Dermis microvascular lymphatic vessel endothelial cell (primary cell): ENCODE measurements around the gene RPTOR. TPM values are rescaled to one million over a fixed set of nuclear protein-coding genes. Genes with fewer than 3 reads are reported as not detected.

Experiments used
- DNase-seq, 2 donors: peaks; one replicate each; pipeline versions ENCODE4 v3.0.0 to v3.0.0-alpha.2; 2010; ENCODE audit warnings: low read depth in 2 of 2
- total RNA-seq: library from RNA; depleted of rRNA; stranded (reverse); fragments of >200 nt; gene quantifications from 2 replicates; pipeline ENCODE4 v1.2.1, GENCODE V29; 2014

RPTOR gene
- total RNA-seq, 1 donor from 2014 or later = 10.5 TPM

GRCh38 chr17:80664217-80664790 is 119.7 kb downstream of the RPTOR start:
- no peak for DNase-seq

GRCh38 chr17:80665792-80666191 is 121.2 kb downstream of the RPTOR start:
- no peak for DNase-seq

- no peak for DNase-seq
Measured at GRCh38 chr17:80666867-80667266, 122.2 kb downstream of the RPTOR start.

DNA sequence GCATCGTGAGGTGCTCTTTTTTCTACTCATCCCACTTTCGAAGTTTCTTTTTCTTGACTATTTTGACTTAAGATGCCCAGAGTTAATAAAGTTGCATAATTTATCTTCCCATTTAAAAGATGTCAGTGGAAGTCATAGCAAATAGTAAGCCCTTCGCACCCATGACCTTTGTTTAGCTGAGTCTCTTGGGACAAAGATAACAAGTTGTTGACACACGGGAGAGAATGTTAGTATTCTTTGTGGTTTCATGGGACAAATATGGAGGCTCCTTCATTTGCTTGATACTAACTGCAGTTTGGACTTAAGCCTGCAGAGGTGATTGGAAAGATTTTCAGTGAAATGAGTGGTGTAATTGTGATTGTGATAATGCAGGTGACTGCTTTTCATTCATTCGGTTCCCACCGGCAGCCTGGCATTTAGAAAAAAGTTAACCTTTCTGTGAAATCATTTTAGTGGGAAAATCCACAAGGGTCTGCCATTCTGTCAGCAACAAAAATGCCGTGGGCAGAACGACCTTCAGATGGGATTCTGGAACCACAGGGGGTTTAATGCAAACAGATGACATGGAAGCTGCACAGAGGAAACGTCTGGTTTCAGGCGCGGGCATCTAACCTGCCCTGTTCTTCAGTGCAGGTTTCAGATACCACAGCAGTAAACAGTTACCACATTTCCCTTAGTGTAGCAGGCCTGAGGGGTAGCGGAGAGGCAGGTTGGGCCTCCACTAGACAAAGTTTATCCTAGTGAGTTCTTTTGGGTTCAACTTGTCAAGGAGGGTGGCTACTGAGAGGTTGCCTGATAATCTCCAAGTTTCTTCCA is 123.0 kb downstream of the RPTOR start:
- no peak for DNase-seq

GRCh38 chr17:80668375-80669148 is 123.9 kb downstream of the RPTOR start:
- no peak for DNase-seq

- peak in 1 of 2 donors; percentile 49 for DNase-seq
Measured at GRCh38 chr17:80671039-80671824, 126.6 kb downstream of the RPTOR start.

- peak; percentile 12 to 56 for DNase-seq
Measured at GRCh38 chr17:80671825-80672110, 127.1 kb downstream of the RPTOR start.

DNA sequence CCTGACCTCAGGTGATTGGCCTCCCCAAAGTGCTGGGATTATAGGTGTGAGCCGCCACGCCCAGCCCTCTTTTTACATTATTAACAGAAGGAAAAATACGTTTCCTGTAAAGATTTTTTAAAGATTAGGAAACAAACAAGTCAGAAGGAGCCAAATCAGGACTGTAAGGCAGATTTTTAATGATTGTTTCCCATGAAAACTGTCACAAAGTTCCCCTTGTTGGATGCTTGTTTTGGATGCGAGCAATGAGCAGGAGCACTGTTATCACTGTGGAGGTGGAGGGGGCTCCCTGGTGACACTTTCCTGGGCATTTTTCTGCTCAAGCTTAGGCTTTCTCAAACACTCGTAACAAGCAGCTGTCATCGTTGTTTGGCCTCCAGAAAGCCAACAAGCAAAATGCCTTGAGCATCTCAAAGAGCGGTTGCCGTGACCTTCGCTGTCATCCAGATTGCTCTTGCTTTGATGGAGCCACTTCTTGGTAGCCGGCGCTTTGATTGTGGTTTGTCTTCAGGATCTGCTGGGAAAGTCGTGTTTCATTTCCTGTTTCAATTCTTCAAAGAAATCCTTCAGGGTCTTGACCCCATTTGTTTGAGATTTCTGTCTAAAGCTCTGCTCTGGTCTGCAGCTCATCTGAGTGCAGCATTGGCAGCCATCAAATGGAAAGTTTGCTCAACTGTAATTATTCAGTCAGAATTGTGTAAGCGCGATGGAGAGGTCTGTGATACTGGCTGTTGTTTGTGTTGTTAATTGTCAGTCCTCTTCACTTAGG is 128.7 kb downstream of the RPTOR start:
- DNase-seq = peak in 1 of 2 donors; percentile 41

DNA sequence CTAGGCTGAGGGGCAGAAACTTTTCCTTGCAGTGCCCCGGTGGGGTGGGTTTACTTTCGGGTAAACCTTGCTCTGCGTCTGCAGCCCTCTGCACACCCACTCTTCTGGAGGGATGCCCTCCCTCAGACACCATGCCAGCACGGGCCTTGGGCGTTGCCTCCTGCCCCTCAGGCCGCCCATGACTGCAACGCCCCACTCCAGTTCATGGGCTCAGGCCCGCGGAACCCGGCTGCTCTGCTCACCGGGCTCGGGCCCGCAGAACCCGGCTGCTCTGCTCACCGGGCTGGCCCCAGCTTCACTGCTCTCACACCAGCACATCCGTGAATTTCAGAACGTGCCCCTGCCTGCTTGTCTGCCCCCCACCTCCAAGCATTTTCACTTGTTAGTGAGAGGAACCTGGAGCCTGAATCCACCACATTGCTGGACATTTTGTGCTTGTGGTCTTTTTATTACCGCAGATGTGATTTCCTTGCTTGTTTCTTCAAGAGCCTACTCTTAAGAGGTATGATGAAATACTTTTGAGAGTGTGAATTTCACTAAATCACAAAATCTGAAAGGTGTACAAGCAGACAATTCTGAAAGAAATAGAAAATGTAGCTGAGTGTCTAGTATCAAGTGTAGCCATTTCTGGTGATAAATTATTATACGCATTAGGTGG is 130.9 kb downstream of the RPTOR start:
- no peak for DNase-seq

DNA sequence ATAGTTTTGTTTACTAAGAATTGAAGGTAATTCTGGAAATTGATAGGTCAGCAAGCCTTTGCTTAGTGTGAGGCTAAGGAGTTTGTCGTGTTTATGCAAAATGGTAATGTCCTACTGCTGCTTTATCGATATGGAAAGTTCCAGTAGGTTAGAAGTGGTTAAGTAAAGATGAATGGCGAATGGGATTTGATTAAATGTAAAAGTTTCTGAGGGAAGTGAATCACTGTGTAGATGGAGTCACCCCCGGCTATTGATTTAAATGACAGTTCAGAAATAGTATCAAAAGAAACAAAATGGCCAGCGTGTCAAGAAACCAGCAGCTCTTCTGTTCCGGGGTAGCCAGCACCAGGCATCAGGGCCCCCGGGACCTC is 131.4 kb downstream of the RPTOR start:
- DNase-seq = no peak

DNA sequence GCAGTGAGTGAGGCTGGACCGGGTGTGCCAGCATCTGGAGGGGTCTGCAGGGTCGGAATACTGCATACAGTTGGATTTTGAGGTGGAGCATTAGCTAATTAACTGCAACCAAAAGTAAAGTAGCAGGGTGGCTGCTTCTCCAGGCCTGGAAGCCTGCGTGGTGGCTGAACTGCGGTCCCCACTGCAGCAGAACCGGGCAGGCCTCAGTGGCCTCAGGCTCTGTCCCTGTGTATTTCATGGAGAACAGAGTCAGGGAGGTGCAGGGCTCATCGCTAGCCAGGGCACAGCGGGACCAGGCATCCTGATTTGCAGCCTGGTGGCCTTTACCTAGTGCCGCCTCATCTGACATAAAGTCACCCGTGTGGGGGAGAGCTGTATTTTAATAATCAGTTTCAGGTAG is 131.9 kb downstream of the RPTOR start:
- DNase-seq = no peak

DNA sequence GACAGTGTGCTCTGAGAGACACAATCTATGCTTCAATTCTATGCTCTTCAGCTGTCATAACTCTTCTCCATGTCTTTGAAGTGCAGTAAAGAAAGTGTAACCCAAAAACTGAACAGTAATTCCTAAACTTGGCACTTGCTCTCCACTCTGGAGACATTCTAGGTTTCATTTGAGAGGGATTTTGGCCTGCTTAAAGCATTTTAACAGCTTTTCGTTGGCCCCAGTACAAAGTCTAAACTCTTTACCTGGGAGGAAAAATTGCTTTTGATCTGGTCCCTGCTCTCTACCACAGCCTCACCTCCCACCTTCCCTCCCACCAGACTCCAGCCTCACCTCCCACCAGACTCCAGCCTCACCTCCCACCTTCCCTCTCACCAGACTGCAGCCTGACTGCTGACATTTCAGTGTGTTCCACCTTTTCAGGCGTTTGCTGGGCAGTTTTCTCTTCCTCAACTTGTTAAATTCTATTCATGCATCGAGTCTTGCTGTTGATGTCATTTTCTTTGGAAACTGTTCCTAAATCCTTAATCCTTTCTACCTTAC is 132.6 kb downstream of the RPTOR start:
- DNase-seq = no peak

- no peak for DNase-seq
Measured at GRCh38 chr17:80679816-80680215, 135.2 kb downstream of the RPTOR start.

DNA sequence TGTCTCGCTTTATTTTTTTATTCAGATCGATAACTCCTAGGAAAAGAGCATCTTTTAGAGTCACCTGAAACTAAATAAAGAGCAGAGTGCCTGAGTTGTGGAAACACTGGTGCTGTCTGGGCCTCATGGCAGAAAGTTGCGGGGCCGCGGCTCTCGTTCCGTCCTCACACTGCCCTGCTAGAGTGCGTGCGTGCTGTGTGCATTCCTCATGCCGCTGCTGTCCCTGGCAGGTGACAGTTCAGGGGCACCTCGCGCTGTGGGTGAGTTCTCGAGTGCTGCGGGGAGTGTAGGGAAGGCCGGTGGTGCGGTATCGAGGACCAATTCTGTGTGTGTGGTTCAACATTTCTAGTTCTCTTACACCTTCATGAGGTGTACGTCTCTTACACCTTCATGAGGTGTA is 136.6 kb downstream of the RPTOR start:
- no peak for DNase-seq

- DNase-seq = no peak
Measured at GRCh38 chr17:80682372-80682771, 137.7 kb downstream of the RPTOR start.

DNA sequence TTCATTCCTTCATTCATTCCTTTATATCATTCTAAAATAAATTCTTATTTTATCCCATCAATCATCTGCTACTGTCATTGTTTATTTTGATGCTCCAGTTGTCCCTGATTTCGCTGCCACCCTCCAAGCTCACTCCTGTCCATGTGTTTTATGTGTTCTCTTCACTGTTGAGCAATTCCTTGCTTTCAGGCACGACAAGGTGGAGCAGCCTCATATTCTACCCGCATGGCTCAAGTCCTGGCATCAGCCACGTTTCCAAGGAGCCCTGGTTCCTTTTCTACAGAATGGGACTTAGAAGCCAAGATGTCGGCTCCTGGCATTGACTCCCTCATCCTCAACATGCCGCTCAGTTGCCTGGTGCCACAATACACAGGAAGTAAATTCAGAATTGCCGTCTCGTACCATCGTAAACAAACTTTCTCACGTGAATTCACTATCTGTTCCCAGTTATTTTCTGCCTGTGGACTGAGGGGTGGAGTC is 139.0 kb downstream of the RPTOR start:
- DNase-seq = no peak

DNA sequence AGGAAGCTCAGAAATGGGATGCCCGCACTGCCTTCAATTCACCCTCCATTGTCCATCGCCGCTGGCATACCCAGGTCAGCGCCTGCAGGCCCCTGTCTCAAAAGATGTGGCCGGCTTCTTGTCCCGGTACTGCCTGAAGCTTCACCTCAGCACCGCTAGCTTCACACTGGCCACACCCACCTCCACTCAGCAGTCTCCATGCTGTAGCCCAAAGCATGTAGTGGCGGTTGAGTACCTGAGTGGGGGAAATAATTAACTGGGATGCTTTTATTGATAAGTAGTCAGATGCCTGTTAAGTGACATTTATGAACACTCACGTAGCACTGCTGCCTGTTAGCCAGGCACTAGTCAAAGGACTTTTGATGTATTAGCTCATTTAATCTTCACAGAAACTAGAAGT is 143.2 kb downstream of the RPTOR start:
- no peak for DNase-seq

DNA sequence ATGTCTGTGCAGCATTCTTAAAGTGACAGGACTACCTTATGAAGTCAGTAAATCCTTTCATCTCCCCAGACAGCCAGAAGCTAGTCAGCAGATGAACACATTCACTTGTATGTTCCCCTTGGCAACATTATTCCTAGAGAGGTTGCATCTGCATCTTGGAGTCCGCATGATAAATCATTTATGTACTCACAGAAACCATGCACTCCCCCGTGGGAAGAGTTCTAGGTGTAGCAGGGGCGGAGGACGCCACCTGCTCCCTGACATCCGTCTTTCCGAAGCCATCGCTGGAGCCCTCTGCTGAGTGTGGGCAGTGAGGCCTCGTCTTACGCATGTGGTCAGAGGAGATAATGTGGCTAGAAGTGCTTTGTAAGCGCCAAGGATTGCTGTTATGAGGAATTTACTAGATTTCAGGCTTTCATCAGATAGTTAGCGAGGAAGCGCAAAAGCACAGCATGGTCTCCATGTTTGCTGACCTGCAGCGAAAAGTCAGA is 144.5 kb downstream of the RPTOR start:
- no peak for DNase-seq

GRCh38 chr17:80691784-80692183 is 147.1 kb downstream of the RPTOR start:
- DNase-seq = no peak

DNA sequence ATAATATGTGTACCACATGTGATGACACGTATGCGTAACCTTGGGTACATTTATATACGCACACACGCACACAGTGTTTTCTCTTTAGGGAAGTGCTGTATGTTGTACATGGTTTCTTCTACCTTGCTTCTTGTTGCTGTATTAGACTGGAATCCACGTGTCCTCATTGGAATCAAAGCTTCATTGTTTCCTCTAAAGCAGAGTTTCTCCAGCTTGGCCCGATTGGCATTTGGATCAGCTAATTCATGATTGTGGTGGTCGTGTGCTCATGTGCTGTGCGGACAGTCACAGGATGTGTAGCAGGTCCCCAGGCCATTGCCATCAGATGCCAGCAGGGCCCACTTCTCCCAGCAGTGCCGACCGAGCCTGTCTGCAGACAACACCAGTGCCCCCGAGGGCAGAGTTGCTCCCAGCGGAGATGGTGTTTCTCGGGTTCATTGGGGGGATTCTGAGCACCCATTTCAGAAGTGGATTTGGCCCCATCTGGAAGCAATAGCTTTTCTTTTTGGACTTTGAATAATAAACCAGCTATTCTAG is 148.4 kb downstream of the RPTOR start:
- DNase-seq = no peak
